Pancreas (tissue), 10 donors: ENCODE measurements around the gene CCDC159. TPM values are rescaled to one million over a fixed set of nuclear protein-coding genes. Genes with fewer than 3 reads are reported as not detected.
A peak's percentile ranks its signal among the peaks of the same experiment; 100 is the strongest.

Experiments used
- ATAC-seq, 4 donors: fragments of 200-7000 bp; cut with Tn5 transposase; one replicate each; pipeline versions ENCODE4 v1.8.0 to v1.9.1; 2020; ENCODE audit warnings: mild to moderate bottlenecking in 4 of 4, moderate library complexity in 4 of 4
- DNase-seq, 6 donors: peaks; one replicate each; pipeline ENCODE4 v3.0.0-alpha.2; 2020
- FAIRE-seq: peaks from 2 replicates; lab custom pipeline; 2012; peaks lifted over from hg19 to GRCh38; lab: Jason Lieb, UNC
- H3K27ac ChIP-seq, 4 donors: fragments of 200-600 bp; sonication (generic); 1 replicate in 3 of 4; 2 replicates in 1 of 4; pipeline versions ENCODE4 v1.5.0 to v1.8.0; 2020
- H3K27me3 ChIP-seq, 4 donors: fragments of 200-600 bp; one replicate each; pipeline ENCODE4 v1.8.0; 2021
- H3K36me3 ChIP-seq, 3 donors: fragments of 200-600 bp; sonication (generic) in 1 of 3; one replicate each; pipeline versions ENCODE4 v1.5.0 to v1.8.0; 2020 to 2021
- H3K4me1 ChIP-seq, 3 donors: fragments of 200-600 bp; one replicate each; pipeline ENCODE4 v1.8.0; 2021
- H3K4me3 ChIP-seq, 4 donors: fragments of 200-600 bp; sonication (generic) in 2 of 4; one replicate each; pipeline versions ENCODE4 v1.5.0 to v1.8.0; 2020 to 2021
- H3K9me3 ChIP-seq, 4 donors: fragments of 200-600 bp; one replicate each; pipeline ENCODE4 v1.8.0; 2021
- WGBS, 2 donors: extraction: QIAGEN DNeasy Blood & Tissue Kit; methylation state at CpG; one replicate each; pipeline ENCODE4 v1.1.7; 2013; 5-methylcytosine and 5-hydroxymethylcytosine counted together
- intact Hi-C, 3 donors: fragments of 100-400 bp; cut with DNase I; formaldehyde crosslinking; loops; one replicate each; pipeline versions ENCODE4 v1.11.1 to v1.14.2; 2022
- polyA plus RNA-seq, 2 donors: library from polyadenylated mRNA; stranded (reverse); fragments of 200-250 nt; gene quantifications; one replicate each; pipeline ENCODE4 v1.2.3, GENCODE V29; 2013
- total RNA-seq, 6 donors: library from RNA; stranded (reverse); fragmentation: NEBNext Ultra II Directional in 4 of 6; extraction: Animal tissue kit (Norgen Biotek cat#: 25700) in 4 of 6; gene quantifications; one replicate each; pipeline versions ENCODE4 v1.2.1 to v1.2.4, GENCODE V29; 2021 to 2023
- TF ChIP-seq, protein P1 (sequence below), 4 donors: fragments of 200-600 bp; sonication (generic) in 3 of 4; IDR thresholded peaks; one replicate each; pipeline versions ENCODE4 v1.5.0 to v1.8.0; 2021; ENCODE audit warnings: antibody characterized with exemption in 4 of 4
- donor health status: healthy with polysubstance abuse.
- donor health status: DM: no; HTN: no; CAD: no; lungs with moderate emphysema.
- donor health status: DM: no; HTN: no; CAD: no.
- donor health status: control.
- donor health status: control.
- donor health status: Bipolar disorder and iron deficiency.
- donor health status: DM: yes; HTN: yes; CAD: no.
- donor health status: DM: no; HTN: no; CAD: no.
- donor health status: DM: no; HTN: no; CAD: no.
- donor health status: DM: yes; HTN: yes; CAD: no.

CCDC159 gene
- total and polyA plus RNA-seq, 8 donors: 11.6 to 106 (median 15.6) TPM

DNA sequence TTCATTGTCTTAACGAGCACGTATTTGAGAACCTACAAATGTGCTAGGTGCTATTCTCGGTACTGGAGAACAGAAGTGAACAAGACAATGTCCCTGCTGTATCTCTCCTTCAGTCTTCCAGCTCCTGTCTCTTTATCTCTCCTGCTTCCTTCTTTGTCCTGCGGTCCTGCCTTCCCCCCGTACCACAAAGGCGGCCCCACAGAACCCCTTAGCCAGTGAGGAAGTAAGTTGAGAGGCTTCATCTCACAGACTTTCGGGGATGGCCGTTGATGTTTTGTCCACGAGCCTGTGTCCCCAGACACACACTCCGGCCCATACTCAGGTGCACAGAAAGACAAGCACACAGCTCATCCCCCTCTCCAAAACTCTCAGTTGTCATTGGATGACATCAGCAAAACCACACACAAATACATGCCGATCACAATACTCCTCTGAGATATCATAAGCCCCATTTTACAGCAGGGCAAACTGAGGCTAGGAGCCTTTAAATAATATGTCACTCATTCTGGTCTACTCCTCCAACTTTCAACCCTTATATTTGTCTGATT lies 27.6 kb downstream of the CCDC159 start:
- peak in 1 of 6 donors; percentile 22 for DNase-seq
- whole genome bisulfite sequencing, 2 donors: 37 to 41% methylated on average over 11 of the region's 11 CpGs

GRCh38 chr19:11374433-11375142 lies 28.3 kb downstream of the CCDC159 start, which contains the start of gene SWSAP1:
SWSAP1 (plus strand) TSS chr19:11374666; CDS start chr19:11374681, 15 bp downstream.
- TF ChIP-seq, protein P1, sequence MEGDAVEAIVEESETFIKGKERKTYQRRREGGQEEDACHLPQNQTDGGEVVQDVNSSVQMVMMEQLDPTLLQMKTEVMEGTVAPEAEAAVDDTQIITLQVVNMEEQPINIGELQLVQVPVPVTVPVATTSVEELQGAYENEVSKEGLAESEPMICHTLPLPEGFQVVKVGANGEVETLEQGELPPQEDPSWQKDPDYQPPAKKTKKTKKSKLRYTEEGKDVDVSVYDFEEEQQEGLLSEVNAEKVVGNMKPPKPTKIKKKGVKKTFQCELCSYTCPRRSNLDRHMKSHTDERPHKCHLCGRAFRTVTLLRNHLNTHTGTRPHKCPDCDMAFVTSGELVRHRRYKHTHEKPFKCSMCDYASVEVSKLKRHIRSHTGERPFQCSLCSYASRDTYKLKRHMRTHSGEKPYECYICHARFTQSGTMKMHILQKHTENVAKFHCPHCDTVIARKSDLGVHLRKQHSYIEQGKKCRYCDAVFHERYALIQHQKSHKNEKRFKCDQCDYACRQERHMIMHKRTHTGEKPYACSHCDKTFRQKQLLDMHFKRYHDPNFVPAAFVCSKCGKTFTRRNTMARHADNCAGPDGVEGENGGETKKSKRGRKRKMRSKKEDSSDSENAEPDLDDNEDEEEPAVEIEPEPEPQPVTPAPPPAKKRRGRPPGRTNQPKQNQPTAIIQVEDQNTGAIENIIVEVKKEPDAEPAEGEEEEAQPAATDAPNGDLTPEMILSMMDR (IDR thresholded peaks at IDR 0.05): no peak
- DNase-seq (peak; percentile 95 to 99 (median 99)), FAIRE-seq (peak; percentile 94), ATAC-seq (peak; percentile 92 to 94 (median 92))
- 0% methylated on average over 44 of the region's 44 CpGs for WGBS, 2 donors
- H3K4me1 ChIP-seq: peaks cover 4 to 28% (median 5%) of the 10 kb centered on the region in 3 donors
- peak within 1 kb of the TSS; percentile 33 to 51 (median 46) for H3K4me3 ChIP-seq
- H3K36me3 ChIP-seq: no peaks in the 10 kb centered on the region
- H3K27me3 ChIP-seq: no peaks in the 10 kb centered on the region
- intact Hi-C loops: no loop called here
- H3K27ac ChIP-seq: peak within 1 kb of the TSS; percentile 79 to 97 (median 93)
- no peaks in the 10 kb centered on the region for H3K9me3 ChIP-seq

More for the DNA sequence above, 27.6 kb downstream of the CCDC159 start:
- TF ChIP-seq, protein P1 (IDR thresholded peaks at IDR 0.05): no peak
- H3K27ac ChIP-seq: peak overlapping the region; percentile 79 to 97 (median 93)
- no peaks in the 10 kb centered on the region for H3K36me3 ChIP-seq
- no peaks in the 10 kb centered on the region for H3K9me3 ChIP-seq
- H3K4me3 ChIP-seq: peak overlapping the region; percentile 33 to 51 (median 46)
- H3K4me1 ChIP-seq: peaks cover 4 to 28% (median 5%) of the 10 kb centered on the region in 3 donors
- ATAC-seq: no peak
- intact Hi-C loops: no loop called here
- no peak for FAIRE-seq
- H3K27me3 ChIP-seq: no peaks in the 10 kb centered on the region

GRCh38 chr19:11375143-11375948 lies 29.0 kb downstream of the CCDC159 start:
- H3K27ac ChIP-seq: peak overlapping the region; percentile 54 to 97 (median 69)
- peak overlapping the region; percentile 5 to 51 (median 28) for H3K4me3 ChIP-seq
- H3K27me3 ChIP-seq: no peaks in the 10 kb centered on the region
- DNase-seq (peak; percentile 37 to 85 (median 64)), ATAC-seq (peak in 2 of 4 donors; percentile 1 to 4), FAIRE-seq (no peak)
- 15 to 17% methylated on average over 27 of the region's 27 CpGs for WGBS, 2 donors
- intact Hi-C loops: no loop called here
- H3K9me3 ChIP-seq: no peaks in the 10 kb centered on the region
- no peaks in the 10 kb centered on the region for H3K36me3 ChIP-seq
- H3K4me1 ChIP-seq: peaks cover 4 to 31% (median 5%) of the 10 kb centered on the region in 3 donors
- TF ChIP-seq, protein P1 (IDR thresholded peaks at IDR 0.05): no peak

GRCh38 chr19:11377237-11377636 lies 30.9 kb downstream of the CCDC159 start:
- Histone ChIP-seq H3K27ac (peak overlapping the region in 1 of 4 donors; percentile 22), H3K4me3 (no peak overlapping the region), H3K4me1 (peaks cover 4 to 33% (median 5%) of the 10 kb centered on the region in 3 donors), H3K36me3 (no peaks in the 10 kb centered on the region), H3K27me3 (no peaks in the 10 kb centered on the region), H3K9me3 (no peaks in the 10 kb centered on the region)
- no peak for ATAC-seq
- FAIRE-seq: no peak
- TF ChIP-seq, protein P1 (IDR thresholded peaks at IDR 0.05): no peak
- intact Hi-C loops: no loop called here
- DNase-seq: no peak
